BE2C (cell line): ENCODE measurements around the gene CDH22.

Source experiments
- DNase-seq: peaks from one replicate; pipeline ENCODE4 v3.0.0-alpha.2; 2020
- H3K27me3 ChIP-seq: fragments of 250-450 bp; sonication (Bioruptor Pico); 2 replicates; pipeline ENCODE4 v1.5.1; 2020; ENCODE audit warnings: mild to moderate bottlenecking
- H3K36me3 ChIP-seq: fragments of 250-450 bp; sonication (Bioruptor Pico); 2 replicates; pipeline ENCODE4 v1.5.1; 2020; ENCODE audit warnings: mild to moderate bottlenecking
- H3K4me1 ChIP-seq: fragments of 250-450 bp; sonication (Bioruptor Pico); 2 replicates; pipeline ENCODE4 v1.5.1; 2020
- H3K4me3 ChIP-seq: 2 replicates; pipeline ENCODE4 v1.5.1; 2011; ENCODE audit warnings: low read depth, low read length
- H3K9me3 ChIP-seq: fragments of 250-450 bp; sonication (Bioruptor Pico); 2 replicates; pipeline ENCODE4 v1.5.1; 2020
- CTCF ChIP-seq: IDR thresholded peaks from 2 replicates; pipeline ENCODE4 v1.5.1; 2012; ENCODE audit warnings: mild to moderate bottlenecking, low read depth, low read length

The CDH22 gene

DNA sequence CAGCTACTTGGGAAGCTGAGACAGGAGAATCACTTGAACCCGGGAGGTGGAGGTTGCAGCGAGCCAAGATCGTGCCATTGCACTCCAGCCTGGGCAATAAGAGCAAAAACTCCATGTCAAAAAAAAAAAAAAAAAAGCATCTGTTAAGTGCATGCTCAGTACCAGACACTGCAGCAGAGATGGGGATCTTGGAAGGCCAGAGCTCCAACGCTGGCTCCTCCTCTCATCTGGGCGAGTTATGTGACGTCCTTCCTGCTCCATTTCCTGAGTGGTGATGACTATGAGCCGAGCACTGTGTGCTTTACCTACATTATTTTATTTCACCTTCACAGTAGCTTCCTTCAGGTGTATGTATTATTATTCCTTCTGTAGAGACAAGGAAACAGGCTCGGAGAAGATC, 38.5 kb upstream of the CDH22 start:
- no peak overlapping the region for H3K4me3 ChIP-seq
- peaks cover 27% of the 10 kb centered on the region for H3K4me1 ChIP-seq
- no peaks in the 10 kb centered on the region for H3K27me3 ChIP-seq
- peak; percentile 52 for DNase-seq
- no peaks in the 10 kb centered on the region for H3K36me3 ChIP-seq
- no peak for TF ChIP-seq CTCF
- H3K9me3 ChIP-seq = no peaks in the 10 kb centered on the region

DNA sequence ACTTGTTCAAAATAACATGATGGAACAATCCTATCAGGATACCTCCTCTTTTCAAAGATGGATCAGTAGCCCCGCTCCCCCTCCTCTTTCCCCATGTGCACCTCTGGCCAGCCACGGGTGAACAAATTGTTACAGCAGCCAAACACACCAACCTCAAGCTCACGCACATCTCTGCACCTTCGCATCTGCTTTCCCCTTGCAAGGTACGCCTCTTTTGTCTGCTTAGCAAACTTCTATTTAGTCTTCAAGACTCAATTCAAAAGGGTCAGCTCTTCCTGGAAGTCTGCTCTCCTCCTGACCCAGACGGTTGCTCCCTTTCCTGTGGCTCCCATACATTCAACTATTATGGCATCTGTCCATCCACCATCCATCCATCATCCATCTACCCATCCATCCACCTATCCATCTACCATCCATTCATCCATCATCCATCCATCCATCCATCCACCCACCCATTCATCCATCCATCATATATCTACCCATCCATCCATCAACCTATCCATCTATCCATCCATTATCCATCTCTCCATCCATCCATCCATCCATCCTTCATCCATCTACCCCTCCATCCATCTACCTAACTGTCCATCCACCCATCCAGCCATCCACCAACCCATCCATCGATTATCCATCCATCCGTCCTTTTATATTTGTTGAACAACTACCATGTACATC, 36.3 kb upstream of the CDH22 start:
- H3K36me3 ChIP-seq = no peaks in the 10 kb centered on the region
- no peaks in the 10 kb centered on the region for H3K27me3 ChIP-seq
- TF ChIP-seq CTCF = no peak
- no peaks in the 10 kb centered on the region for H3K9me3 ChIP-seq
- peaks cover 15% of the 10 kb centered on the region for H3K4me1 ChIP-seq
- H3K4me3 ChIP-seq = no peak overlapping the region
- DNase-seq = no peak

DNA sequence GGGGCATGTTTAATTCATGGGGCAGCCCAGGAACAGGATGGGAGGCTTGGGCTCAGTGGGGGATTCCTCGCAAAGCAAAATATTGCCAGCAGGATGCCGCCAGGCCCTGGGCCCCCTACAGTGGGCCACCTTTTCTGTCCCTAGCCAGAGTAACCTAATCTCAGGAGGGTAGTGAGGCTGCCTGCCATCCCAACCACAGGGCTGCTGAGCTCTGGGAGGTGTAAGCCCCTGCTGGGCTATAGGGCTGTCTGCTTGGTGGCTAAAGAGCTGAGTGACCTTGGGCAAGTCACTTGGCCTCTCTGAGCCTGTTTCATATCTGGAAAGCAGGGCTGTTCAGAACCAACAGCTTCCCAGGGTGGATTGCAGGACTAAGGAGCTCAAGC, 35.7 kb upstream of the CDH22 start:
- no peaks in the 10 kb centered on the region for H3K27me3 ChIP-seq
- no peaks in the 10 kb centered on the region for H3K9me3 ChIP-seq

GRCh38 chr20:46343348-46343974, 35.2 kb upstream of the CDH22 start:
- Histone ChIP-seq H3K9me3 (no peaks in the 10 kb centered on the region), H3K4me3 (no peak overlapping the region), H3K4me1 (peaks cover 3% of the 10 kb centered on the region), H3K27me3 (no peaks in the 10 kb centered on the region), H3K36me3 (no peaks in the 10 kb centered on the region)
- no peak for DNase-seq
- TF ChIP-seq CTCF = no peak

More for the DNA sequence above, 35.7 kb upstream of the CDH22 start:
- no peak for DNase-seq
- Histone ChIP-seq H3K4me3 (no peak overlapping the region), H3K36me3 (no peaks in the 10 kb centered on the region), H3K4me1 (peaks cover 8% of the 10 kb centered on the region)
- no peak for TF ChIP-seq CTCF

GRCh38 chr20:46342451-46343347, 34.4 kb upstream of the CDH22 start:
- DNase-seq = no peak
- H3K4me3 ChIP-seq = no peak overlapping the region

More at GRCh38 chr20:46342451-46343347, 34.4 kb upstream of the CDH22 start:
- Histone ChIP-seq H3K9me3 (no peaks in the 10 kb centered on the region), H3K4me1 (no peaks in the 10 kb centered on the region), H3K36me3 (no peaks in the 10 kb centered on the region), H3K27me3 (no peaks in the 10 kb centered on the region)
- no peak for TF ChIP-seq CTCF
